ENCODE data around the gene TEP1. TPM values are rescaled to one million over a fixed set of nuclear protein-coding genes. Genes with fewer than 3 reads are reported as not detected.

TEP1 gene
- total RNA-seq, 4 donors from 2014 or later, result 12.9 to 27.6 (median 20.5) TPM

DNA sequence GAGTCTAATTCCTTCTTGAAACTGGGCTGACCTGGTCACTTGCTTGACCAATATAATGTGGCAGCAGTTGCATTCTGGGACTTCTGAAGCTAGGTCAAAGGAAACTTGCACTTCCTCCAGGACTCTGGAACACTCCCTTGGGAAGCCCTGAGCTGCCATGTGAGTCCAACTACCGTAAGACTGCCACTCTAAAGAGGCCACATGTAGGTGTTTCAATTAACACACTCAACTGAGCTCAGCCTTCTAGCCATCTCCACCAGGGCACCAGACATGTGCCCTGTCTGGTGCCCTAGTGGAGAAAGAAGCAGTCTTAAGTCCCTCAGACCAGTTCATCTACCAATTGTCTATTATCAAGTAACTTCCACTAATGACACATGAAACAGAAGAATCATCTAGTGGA, 6.1 kb upstream of the TEP1 start:
- no peak for ATAC-seq
- Histone ChIP-seq H3K9me3 (no peaks in the 10 kb centered on the region), H3K36me3 (no peaks in the 10 kb centered on the region), H3K27ac (no peak overlapping the region), H3K27me3 (no peaks in the 10 kb centered on the region), H3K4me1 (peaks cover 0 to 9% (median 0%) of the 10 kb centered on the region in 3 donors), H3K4me3 (no peak overlapping the region)
- WGBS, 2 donors (ENCODE audit: low coverage in 1 of 2), result no CpG with 5 or more reads among the region's 1 CpG
- TF ChIP-seq EP300 (IDR thresholded peaks at IDR 0.05), result no peak
- TF ChIP-seq, protein P1, sequence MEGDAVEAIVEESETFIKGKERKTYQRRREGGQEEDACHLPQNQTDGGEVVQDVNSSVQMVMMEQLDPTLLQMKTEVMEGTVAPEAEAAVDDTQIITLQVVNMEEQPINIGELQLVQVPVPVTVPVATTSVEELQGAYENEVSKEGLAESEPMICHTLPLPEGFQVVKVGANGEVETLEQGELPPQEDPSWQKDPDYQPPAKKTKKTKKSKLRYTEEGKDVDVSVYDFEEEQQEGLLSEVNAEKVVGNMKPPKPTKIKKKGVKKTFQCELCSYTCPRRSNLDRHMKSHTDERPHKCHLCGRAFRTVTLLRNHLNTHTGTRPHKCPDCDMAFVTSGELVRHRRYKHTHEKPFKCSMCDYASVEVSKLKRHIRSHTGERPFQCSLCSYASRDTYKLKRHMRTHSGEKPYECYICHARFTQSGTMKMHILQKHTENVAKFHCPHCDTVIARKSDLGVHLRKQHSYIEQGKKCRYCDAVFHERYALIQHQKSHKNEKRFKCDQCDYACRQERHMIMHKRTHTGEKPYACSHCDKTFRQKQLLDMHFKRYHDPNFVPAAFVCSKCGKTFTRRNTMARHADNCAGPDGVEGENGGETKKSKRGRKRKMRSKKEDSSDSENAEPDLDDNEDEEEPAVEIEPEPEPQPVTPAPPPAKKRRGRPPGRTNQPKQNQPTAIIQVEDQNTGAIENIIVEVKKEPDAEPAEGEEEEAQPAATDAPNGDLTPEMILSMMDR (IDR thresholded peaks at IDR 0.05), result no peak
- no peak for TF ChIP-seq POLR2AphosphoS5 (IDR thresholded peaks at IDR 0.05)
- no peak for TF ChIP-seq POLR2A (IDR thresholded peaks at IDR 0.05)

DNA sequence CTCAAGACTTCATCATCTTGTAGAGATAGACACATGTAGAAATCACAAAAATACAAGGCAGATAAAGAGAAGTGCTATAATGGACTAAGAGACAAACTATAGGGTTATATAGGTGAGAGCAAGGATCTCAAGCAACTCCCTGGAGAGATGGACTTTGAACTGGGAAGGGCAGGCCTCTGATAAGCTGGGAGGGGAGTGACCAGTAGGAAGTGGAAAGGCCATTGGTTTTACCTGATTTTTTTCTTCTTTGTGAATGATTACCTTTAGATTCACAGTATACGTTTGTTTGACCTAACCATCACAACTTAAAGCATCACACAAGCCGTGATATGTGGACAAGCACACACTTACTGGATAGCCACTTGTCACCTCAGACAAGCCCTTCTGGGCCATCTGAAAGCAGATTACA, 5.2 kb upstream of the TEP1 start:
- no peak overlapping the region for H3K4me3 ChIP-seq
- 78 to 86% methylated on average over 2 of the region's 2 CpGs for WGBS, 2 donors (ENCODE audit: low coverage in 1 of 2)
- H3K4me1 ChIP-seq, result peaks cover 0 to 16% (median 0%) of the 10 kb centered on the region in 3 donors
- ATAC-seq, result no peak
- H3K36me3 ChIP-seq, result no peaks in the 10 kb centered on the region
- no peak for TF ChIP-seq POLR2AphosphoS5 (IDR thresholded peaks at IDR 0.05)
- TF ChIP-seq, protein P1 (IDR thresholded peaks at IDR 0.05), result no peak
- TF ChIP-seq EP300 (IDR thresholded peaks at IDR 0.05), result no peak
- no peaks in the 10 kb centered on the region for H3K9me3 ChIP-seq
- no peak overlapping the region for H3K27ac ChIP-seq
- no peaks in the 10 kb centered on the region for H3K27me3 ChIP-seq

DNA sequence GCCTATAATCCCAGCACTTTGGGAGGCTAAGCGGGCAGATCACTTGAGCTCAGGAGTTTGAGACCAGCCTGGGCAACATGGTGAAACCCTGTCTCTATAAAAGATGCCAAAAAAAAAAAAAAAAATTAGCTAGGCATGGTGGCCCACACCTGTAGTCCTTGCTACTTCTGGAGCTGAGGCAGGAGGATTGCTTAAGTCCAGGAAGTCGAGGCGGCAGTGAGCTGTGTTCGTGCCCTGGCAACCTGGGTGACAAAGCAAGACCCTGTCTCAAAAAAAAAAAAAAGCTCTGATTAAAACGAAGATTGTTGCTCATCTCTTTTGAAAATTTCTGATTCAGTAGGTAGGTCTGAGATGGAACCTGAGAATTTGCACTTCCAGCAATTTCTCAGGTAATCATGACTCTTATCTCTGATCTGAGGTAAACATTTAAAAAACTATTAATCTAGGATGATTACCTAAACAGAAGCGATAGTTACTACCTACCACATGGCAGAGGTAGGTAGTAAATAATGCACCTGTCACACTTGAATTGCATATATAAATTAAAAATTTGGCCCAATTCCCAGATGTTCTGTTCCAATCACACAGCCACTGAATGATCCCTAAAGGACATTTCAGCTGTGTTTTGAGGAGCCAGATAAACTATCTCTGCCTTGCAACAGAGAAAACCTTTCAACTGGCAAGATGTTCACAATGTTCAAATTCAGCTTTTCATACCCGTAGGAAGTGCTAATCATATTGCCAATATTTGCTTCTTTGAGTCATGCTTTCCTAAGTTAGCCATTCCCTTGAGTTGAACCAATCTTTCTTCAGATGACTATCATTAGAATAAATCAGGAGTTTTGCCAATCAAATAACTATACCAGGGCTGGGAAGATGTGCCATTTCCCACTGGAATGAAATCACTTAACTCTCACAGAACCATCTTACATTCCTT, 4.2 kb upstream of the TEP1 start:
- H3K27ac ChIP-seq, result no peak overlapping the region
- 68 to 71% methylated on average over 6 to 7 of the region's 7 CpGs for WGBS, 2 donors (ENCODE audit: low coverage in 1 of 2)
- no peak overlapping the region for H3K4me3 ChIP-seq
- no peak for ATAC-seq
- TF ChIP-seq, protein P1 (IDR thresholded peaks at IDR 0.05), result no peak
- TF ChIP-seq POLR2A (IDR thresholded peaks at IDR 0.05) (no peak), POLR2AphosphoS5 (IDR thresholded peaks at IDR 0.05) (no peak), EP300 (IDR thresholded peaks at IDR 0.05) (no peak)
- no peaks in the 10 kb centered on the region for H3K9me3 ChIP-seq
- H3K4me1 ChIP-seq, result peaks cover 0 to 16% (median 0%) of the 10 kb centered on the region in 3 donors
- no peaks in the 10 kb centered on the region for H3K27me3 ChIP-seq
- no peaks in the 10 kb centered on the region for H3K36me3 ChIP-seq

DNA sequence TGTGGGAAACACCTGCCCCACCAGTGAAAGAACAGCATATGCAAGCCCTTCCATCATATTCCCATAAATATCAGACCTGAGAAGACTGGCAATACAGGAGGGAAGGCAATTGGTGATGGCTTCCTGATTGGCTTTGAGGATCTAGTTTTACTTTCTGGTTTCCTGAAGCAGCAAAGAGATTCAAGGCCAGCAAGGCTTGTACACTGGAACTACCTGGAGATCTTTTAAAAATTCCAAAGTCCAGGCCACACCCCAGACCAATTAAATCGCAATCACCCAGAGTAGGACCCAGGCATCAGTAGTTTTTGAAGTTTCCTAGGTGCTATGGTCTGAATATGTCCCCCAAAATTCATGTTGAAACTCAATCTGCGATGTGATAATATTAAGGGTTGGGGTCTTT, 2.9 kb upstream of the TEP1 start:
- no peaks in the 10 kb centered on the region for H3K27me3 ChIP-seq
- TF ChIP-seq EP300 (IDR thresholded peaks at IDR 0.05) (no peak), POLR2AphosphoS5 (IDR thresholded peaks at IDR 0.05) (no peak), POLR2A (IDR thresholded peaks at IDR 0.05) (no peak)
- TF ChIP-seq, protein P1 (IDR thresholded peaks at IDR 0.05), result no peak
- H3K36me3 ChIP-seq, result no peaks in the 10 kb centered on the region
- 83 to 89% methylated on average over 1 to 2 of the region's 2 CpGs for WGBS, 2 donors (ENCODE audit: low coverage in 1 of 2)
- ATAC-seq, result no peak
- H3K4me1 ChIP-seq, result peaks cover 4 to 29% (median 5%) of the 10 kb centered on the region in 3 donors
- H3K4me3 ChIP-seq, result no peak overlapping the region
- H3K27ac ChIP-seq, result peak overlapping the region in 1 of 4 donors; percentile 19
- no peaks in the 10 kb centered on the region for H3K9me3 ChIP-seq

- Histone ChIP-seq H3K4me3 (no peak overlapping the region), H3K9me3 (no peaks in the 10 kb centered on the region), H3K27ac (peak overlapping the region in 1 of 4 donors; percentile 19), H3K4me1 (peaks cover 4 to 34% (median 5%) of the 10 kb centered on the region in 3 donors), H3K36me3 (no peaks in the 10 kb centered on the region), H3K27me3 (no peaks in the 10 kb centered on the region)
- ATAC-seq, result peak; percentile 14
- WGBS, 2 donors (ENCODE audit: low coverage in 1 of 2), result 40 to 54% methylated on average over 3 of the region's 3 CpGs
- no peak for TF ChIP-seq POLR2A (IDR thresholded peaks at IDR 0.05)
- no peak for TF ChIP-seq EP300 (IDR thresholded peaks at IDR 0.05)
- TF ChIP-seq POLR2AphosphoS5 (IDR thresholded peaks at IDR 0.05), result no peak
- TF ChIP-seq, protein P1 (IDR thresholded peaks at IDR 0.05), result peak; percentile 50 to 58 (median 56)
Observed at GRCh38 chr14:20415782-20416206, 2.5 kb upstream of the TEP1 start.

Measured in gastroesophageal sphincter (tissue), 4 donors.